ENCODE data around the gene CLC.
"Not testable (repeated sequence)": the region's sequence is repeated elsewhere in the genome, so short reads cannot be mapped to it uniquely, and the experiment has no call there.

Gene CLC

GRCh38 chr19:39698535-39698934 lies 39.3 kb downstream of the CLC start:
- DNase-seq (ENCODE audit: low read depth): no peak
- H3K4me3 ChIP-seq (ENCODE audit: low read depth, low read length): no peak overlapping the region
- no peak for TF ChIP-seq CTCF (conservative IDR thresholded peaks at IDR 0.05; ENCODE audit: low read depth, low read length)

DNA sequence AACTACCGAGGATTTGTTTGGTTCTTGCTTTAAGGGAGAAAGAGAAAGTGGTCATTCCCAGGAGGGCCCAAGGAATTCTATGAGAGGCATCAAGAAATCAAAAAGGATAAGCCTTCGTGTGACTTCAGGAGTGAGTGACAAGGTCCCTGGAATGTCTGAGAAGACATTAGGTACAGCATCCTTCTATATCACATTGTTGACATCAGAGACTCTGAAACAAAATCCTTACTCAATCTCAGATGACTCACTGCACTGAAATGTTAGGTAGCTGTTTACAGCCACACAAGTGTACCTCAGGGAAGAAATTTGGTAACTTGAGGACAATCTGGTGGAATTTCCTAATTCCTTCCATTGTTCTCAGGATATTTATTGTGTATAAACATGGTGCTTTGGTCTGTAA lies 41.4 kb downstream of the CLC start:
- no peak for TF ChIP-seq CTCF (conservative IDR thresholded peaks at IDR 0.05; ENCODE audit: low read depth, low read length)
- no peak for DNase-seq (ENCODE audit: low read depth)
- no peak overlapping the region for H3K4me3 ChIP-seq (ENCODE audit: low read depth, low read length)

DNA sequence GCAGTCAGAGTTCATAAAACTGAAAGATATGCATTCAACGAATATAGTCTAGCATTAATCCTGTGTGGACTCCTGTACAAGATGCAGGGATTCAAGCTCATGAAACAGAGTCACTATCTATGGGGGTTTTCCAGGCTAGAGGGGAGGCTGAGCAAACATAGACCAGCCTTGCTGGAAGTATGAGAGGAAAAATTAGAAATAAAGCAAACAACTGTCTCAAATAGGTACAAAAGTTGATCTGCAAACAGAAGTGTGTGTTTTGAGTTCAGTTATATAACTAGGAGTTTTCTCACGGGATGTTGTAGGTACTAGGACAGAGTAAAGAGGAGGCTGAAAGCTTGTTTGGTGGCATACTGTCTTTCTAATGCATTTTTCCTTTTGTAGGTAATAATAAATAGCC lies 42.1 kb downstream of the CLC start:
- H3K4me3 ChIP-seq (ENCODE audit: low read depth, low read length): no peak overlapping the region
- DNase-seq (ENCODE audit: low read depth): no peak
- no peak for TF ChIP-seq CTCF (conservative IDR thresholded peaks at IDR 0.05; ENCODE audit: low read depth, low read length)

GRCh38 chr19:39692822-39693221 lies 45.0 kb downstream of the CLC start:
- H3K4me3 ChIP-seq (ENCODE audit: low read depth, low read length): no peak overlapping the region
- TF ChIP-seq CTCF (conservative IDR thresholded peaks at IDR 0.05; ENCODE audit: low read depth, low read length): no peak
- no peak for DNase-seq (ENCODE audit: low read depth)

DNA sequence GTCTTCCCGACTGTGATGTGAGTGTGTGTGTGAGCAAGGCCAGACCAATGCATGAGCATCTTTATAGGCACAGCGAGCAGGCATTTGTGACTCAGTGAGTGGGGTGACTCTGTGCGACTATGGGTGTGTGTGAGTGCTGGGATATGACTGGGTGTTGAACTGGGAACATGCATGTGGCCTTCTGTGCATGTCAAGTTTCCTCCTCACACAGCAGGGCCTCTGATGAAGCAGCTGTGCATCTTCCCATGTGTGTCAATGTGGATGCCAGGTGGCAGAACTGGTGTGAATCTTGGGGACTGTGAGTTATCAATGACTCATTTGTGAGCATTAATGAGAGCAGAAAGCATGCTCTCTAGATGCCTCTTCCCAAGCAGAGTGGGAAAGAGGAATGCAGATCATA lies 45.7 kb downstream of the CLC start:
- no peak for DNase-seq (ENCODE audit: low read depth)
- no peak for TF ChIP-seq CTCF (conservative IDR thresholded peaks at IDR 0.05; ENCODE audit: low read depth, low read length)
- H3K4me3 ChIP-seq (ENCODE audit: low read depth, low read length): no peak overlapping the region

- not testable (repeated sequence) for DNase-seq (ENCODE audit: low read depth); H3K4me3 ChIP-seq (ENCODE audit: low read depth, low read length)
These were observed 49.2 kb downstream of the CLC start for GRCh38 chr19:39688637-39689036.

DNA sequence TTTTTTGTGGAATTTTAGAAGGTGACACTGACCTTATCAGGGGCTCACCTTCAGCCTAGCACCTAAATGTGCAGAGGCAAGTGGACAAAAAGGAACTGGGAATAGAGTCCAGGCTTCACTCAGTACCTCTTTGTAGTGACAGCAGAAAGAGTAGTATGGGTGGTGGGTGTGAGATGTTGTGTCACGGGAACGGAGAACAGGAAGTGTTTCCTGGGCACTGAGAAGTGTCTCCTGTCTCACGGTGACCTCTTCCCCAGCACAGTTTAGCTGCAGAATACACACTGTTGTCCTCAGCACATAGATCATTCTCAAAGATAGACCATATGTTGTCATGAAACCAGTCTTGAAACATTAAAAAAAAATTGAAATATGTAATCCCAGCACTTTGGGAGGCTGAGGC lies 51.1 kb downstream of the CLC start:
- TF ChIP-seq CTCF (conservative IDR thresholded peaks at IDR 0.05; ENCODE audit: low read depth, low read length): no peak
- no peak overlapping the region for H3K4me3 ChIP-seq (ENCODE audit: low read depth, low read length)
- no peak for DNase-seq (ENCODE audit: low read depth)

DNA sequence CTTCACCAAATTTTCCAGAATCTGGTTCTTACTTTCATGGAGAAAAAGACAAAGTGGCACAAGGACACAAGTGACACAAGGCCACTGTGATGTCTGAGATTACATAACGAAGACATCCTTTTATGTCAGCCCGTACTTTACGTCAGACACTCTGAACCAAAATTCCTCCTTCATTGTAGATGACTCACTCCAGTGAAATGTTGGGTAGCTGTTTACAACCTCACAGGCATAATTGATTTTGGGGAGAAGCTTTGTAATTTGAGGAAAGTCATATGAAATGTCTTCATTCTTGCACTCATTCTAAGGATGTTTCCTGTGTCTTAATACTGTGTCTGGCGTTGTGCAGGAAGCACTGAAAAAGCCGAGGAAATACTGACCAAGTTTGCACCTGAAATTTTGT lies 53.6 kb downstream of the CLC start:
- no peak overlapping the region for H3K4me3 ChIP-seq (ENCODE audit: low read depth, low read length)
- no peak for TF ChIP-seq CTCF (conservative IDR thresholded peaks at IDR 0.05; ENCODE audit: low read depth, low read length)
- DNase-seq (ENCODE audit: low read depth): no peak

Data from choroid plexus epithelial cell (primary cell).